Ramos (cell line): ENCODE measurements around the gene MAPKAP1.

ENCODE experiments used
- in situ Hi-C: fragments of 300-500 bp; cut with MboI; formaldehyde crosslinking; loops from one replicate; pipeline ENCODE4 v1.14.3; 2022; ENCODE audit warnings: low sequenced_read_pairs; ENCODE audit not compliant: unreplicated experiment

MAPKAP1 gene

GRCh38 chr9:125613141-125613540 is 93.9 kb downstream of the MAPKAP1 start:
- in situ Hi-C loops, result no loop called here

- in situ Hi-C loops, result no loop called here
Measured at GRCh38 chr9:125612616-125613015, 94.4 kb downstream of the MAPKAP1 start.

DNA sequence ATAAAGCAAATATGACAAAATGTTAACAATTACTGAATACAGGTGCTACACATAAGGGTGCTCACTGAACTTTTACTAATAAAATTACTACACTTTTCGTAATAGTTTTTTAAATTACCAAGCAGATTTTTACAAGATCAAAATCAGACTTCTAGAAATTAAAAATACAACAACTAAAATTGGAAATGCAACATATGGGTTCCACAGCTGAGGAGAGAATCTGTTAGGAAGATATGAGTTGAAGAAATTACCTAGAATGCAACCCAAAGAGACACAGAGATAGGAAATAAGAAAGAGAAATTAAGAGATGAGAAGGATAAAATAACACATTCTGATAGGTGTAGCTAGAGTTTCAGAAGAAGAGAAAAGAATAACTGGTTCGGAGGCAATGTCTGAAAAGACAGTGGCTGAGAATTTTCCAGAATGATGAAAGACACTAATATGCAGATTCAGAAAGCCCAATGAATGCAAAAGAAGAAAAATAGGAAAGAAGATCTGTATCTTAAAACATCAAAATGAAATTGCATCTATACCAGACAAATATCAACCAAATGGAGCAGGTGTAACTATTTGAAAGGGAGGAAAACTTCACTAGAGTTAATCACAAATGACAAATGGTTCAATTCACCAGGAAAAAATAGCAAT is 95.8 kb downstream of the MAPKAP1 start:
- in situ Hi-C loops, result no loop called here

DNA sequence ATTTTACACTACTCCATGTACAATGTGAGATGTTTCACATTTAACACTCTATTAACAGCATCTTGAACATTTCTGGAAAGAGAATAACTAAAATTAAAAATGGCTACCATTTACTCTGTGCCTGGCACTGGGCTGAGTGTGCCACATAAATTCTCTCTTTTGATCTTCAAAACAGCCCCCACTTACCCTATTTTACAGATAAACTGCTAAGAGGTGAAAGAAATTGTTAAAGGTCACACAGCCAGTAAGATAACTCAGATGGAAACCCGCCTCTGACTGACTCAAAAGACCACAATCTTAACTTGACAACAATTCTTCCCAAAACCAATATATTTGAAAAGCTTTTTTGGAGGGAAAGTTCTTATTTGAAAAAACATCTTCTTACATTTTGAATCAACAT is 97.3 kb downstream of the MAPKAP1 start:
- in situ Hi-C loops, result no loop called here

GRCh38 chr9:125608489-125609224 is 98.4 kb downstream of the MAPKAP1 start:
- in situ Hi-C loops, result no loop called here

GRCh38 chr9:125604196-125604595 is 102.8 kb downstream of the MAPKAP1 start:
- in situ Hi-C loops, result no loop called here

GRCh38 chr9:125603478-125604021 is 103.5 kb downstream of the MAPKAP1 start:
- in situ Hi-C loops, result no loop called here

DNA sequence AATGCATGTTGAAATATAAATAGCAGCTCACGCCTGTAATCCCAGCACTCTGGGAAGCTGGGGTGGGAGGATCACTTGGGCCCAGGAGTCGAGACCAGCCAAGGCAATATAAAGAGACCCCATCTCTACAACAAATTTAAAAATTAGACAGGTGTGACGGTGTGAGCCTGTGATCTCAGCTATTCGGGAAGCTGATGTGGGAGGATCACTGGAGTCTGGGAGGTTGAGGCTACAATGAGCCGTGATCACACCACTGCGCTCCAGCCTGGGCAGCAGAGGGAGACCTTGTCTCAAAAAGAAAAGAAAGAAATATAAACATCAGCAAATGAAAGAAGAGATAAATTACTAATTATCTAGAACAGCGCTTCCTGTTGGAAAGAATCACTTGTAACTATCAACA is 105.0 kb downstream of the MAPKAP1 start:
- in situ Hi-C loops, result no loop called here

- in situ Hi-C loops, result no loop called here
Measured at GRCh38 chr9:125600194-125600593, 106.8 kb downstream of the MAPKAP1 start.

DNA sequence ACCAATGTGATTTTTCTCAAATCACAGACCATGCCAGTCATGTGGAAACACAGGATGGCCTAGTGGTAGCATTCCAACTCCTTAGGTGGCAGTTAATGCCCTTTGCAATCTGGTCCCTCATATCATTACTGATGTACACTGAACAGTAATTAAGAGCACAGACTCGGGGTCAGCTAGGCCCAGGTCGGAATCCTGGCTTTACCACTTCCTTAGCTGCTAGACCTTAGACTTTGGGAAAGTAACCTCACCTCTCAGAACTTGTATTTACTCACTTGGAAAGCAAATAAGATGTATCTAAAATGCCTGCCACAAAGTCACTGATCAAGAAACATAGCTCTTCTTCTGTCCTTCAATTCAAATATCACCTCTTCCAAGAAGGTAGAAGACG is 112.8 kb downstream of the MAPKAP1 start:
- in situ Hi-C loops, result no loop called here

- in situ Hi-C loops, result no loop called here
Measured at GRCh38 chr9:125593581-125594222, 113.3 kb downstream of the MAPKAP1 start.

DNA sequence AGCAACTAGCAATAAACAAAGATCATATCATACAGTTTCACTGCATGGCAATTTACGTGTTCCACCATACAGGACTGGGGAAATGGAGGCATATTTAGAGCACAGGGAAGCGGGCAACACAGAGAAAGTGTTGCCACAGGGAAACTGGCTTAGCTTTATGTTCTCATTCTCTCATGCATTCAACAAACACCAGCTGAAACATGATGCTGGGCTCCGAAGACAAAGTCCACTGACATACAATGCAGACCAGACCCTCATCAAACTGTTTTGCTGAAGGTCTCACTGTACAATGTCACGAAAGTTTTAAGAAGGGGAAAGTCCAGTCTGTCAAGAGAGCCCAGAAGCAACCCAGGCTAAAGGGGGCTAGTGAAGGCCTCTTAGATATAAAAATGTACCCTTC is 115.1 kb downstream of the MAPKAP1 start:
- in situ Hi-C loops, result no loop called here

GRCh38 chr9:125591245-125591644 is 115.8 kb downstream of the MAPKAP1 start:
- in situ Hi-C loops, result no loop called here

DNA sequence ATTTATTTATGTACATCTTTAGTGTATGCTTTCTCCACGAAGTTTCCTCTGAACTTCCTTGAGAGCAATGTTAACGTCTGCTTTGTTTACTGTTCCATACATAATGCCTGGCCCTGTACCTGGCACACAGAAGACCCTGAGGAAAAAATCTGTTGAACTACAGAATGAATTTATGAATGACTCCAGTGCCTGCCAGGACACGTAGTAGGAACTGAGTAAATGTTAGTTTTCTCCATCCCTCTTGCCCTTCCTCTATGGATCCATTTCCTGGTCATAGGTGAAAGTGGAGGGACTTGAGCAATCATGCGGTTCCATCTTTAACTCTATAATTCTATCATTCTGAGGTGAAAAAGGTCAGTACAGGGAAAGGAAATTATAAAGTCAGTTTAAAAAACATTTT is 117.7 kb downstream of the MAPKAP1 start:
- in situ Hi-C loops, result no loop called here

DNA sequence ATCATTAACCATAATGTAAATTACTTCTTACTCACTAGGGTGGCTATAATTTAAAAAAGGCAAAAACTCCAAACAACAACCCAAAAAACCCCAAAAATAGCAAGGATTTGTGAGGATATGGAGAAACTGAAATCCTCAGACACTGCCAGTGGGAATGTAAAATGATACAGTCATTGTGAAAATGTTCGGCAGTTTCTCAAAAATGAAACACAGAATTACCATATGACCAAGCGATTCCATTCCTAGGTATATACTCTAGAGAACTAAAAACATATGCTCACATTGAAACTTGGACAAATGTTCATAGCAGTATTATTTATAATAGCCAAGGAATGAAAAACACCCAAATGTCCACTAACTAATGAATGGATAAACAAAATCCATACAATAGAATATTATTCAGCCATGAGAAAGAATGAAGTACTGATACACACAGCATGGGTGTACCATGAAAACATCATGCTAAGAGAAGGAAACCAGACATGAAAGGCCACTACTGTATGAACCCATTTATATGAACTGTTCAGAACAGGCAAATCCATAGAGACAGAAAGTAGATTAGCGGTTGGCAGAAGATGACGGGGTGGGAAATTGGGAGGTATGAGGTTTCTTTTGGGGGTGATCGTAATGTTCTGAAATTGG is 119.1 kb downstream of the MAPKAP1 start:
- in situ Hi-C loops, result no loop called here

DNA sequence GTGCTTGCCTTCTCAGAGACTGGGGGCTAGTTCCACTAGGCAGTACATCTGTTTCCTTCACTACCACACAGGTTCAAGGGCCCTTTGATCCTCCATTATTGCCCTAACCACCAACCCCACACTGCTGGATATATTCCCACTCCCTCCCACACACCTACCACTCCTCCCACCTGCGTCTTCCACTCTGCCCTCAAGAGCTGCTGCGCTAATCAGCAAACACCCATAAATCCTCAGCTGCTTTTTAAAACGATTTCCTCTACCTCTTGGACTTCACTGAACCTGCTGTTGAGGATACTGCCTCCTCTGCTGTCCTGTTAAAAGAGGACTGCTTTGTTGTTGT is 120.9 kb downstream of the MAPKAP1 start:
- in situ Hi-C loops, result no loop called here

DNA sequence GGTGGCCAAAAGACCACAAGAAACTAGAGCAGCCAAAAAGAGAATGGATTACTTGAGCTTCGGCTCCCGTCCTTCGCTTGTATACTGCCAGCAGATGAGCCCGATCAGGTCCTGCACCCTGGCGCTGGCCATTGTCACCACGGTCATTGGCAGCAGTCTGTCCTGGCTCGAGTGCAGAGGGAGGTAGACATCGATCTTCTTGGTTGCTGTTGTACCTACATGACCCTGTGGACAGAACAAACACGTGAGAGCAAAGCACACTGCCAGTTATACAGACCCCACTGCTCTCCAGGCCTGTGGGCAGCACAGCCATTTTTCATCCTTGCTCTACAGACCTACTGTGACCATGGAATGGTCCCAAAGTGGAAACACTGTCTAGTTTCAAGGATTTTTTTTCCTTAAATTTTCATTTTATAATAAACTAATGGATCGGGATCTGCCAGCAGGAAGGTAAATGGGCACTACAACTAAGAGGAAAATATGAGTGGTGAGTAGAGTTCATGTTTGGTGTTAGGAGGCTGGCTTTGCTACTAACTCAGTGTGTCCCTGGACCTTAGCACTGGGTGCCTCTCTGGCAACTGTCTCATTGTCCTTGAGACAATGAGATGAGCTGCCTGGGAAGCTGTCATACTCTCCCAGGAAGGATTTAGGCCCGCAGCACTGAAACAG is 121.4 kb downstream of the MAPKAP1 start:
- in situ Hi-C loops, result no loop called here

- in situ Hi-C loops, result no loop called here
Measured at GRCh38 chr9:125580701-125581286, 126.2 kb downstream of the MAPKAP1 start.

DNA sequence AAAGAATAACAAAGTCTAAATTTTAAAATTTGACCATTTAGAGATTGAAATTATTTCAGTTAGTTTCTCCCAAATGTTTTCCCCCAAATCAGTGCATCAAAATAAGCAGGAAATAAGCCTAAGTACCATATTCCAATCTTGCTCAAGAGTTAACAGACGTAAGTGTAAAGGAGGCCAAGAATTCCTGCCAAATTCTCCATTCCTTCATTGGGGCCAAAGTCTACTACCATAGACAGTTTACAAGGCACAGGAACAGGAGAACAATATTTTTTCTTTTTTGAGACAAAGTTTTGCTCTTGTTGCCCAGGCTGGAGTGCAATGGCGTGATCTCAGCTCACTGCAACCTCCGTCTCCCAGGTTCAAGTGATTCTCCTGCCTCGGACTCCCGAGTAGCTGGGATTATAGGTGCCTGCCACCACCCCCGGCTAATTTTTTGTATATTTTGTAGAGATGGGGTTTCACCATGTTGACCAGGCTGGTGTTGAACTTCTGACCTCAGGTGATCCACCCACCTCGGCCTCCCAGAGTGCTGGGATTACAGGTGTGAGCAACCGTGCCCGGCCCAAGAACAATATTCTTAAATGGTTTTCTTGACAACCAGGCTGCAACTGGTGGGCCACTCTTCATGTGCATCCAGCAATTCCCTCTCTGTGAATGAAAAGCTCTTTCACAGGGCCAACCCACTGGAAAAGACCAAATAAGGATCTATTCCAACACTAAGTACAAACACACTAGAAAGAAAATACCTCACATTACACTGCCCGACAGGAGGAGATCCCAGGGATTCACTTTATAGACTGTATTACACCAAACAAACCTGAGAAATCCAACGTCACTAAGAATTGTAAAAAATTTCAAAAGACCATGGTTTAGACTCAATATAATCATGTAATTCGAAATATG is 127.7 kb downstream of the MAPKAP1 start:
- in situ Hi-C loops, result no loop called here
